HG03060 (cell line): ENCODE results near the gene LSG1.

Experiments used
- ATAC-seq: cut with Tn5 transposase; IDR thresholded peaks from one replicate; pipeline ENCODE4 v1.9.1; 2021; ENCODE audit warnings: low read depth, moderate number of reproducible peaks; ENCODE audit not compliant: unreplicated experiment

LSG1 gene

DNA sequence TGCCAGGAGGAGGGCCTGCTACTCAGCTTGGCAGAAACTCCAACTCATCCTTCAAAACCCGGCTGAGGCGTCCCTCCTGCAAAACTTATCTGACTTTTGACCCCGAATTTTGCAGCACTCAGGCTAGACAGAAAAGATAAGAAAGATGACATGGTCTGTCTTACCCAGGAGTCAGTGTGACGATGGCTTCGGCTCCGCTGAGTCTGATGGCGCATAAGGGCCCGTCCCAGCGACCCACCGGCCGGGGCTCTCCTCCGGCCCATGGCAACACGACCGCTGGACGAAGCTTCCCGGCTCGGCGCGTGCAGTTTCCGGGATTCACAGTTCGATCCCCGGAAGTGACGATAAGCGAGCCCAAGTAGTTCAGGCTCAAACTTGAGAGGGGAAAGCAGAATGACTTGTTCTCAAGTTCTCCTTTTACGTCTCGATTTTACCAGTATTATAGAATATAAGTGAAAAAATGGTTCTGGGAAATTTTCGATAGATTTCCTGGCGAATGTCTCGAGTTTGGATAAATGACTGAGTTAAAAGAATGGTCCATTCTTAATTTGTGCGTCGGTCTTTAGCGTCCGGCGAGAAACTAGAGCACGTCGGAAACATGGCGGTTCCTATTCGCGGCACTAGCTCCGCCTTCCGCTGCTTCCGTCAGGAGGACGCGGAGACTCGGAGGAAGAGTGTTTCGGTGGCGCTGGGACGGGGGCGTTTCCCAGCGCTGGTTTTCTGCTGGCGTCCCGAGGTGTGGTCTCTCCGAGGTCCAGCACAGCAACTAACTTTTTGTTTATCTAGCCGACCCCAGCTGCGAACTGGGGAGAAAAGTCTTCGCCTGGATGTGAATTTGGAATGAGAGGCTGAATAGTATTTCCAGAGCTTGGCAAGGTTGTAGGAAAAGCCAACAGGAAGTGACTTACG, at the start of gene LSG1:
TSS of gene LSG1 (minus strand) at position 292 of the 909 bp plus-strand sequence. CDS start at position 263, 29 bp downstream.
- peak; percentile 63 for ATAC-seq

DNA sequence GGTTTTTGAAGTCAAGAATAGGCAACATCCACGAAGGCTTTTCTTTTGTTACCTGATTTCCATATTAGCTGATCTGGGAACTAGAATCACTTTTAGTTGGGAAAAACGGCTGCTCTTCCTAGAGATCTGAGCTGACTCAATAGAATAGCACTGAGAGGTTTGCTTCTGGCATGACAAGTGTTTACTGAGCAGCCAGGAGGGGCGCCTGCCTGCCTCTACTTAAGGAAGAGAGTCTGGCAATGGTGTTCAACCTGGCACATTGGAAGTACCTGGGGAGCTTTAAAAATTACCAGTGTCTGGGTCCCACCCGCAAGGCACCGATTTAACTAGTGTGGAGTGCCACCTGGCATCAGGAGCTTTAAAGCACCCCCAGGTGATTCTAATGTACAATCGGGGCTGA, 48.1 kb upstream of the LSG1 start:
- ATAC-seq = no peak

DNA sequence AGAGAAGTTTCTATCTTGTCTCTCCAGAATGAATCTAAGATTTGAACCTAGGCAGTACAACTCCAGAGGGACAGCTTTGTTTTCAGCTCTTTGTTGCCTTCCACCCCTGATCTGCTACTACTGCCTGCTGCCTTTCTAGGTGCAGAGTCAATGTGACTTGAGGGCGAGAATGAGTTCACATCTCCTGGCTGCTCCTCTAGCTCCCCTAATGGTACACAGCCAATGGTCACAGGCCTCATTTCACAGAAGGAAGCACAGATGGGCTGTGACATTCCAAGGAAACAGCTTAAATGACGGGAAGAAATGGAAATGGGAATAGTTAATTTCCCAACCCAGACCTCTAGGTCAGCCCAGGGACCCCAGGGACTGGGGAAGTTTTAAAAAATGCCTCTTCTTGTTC, 46.1 kb upstream of the LSG1 start:
- no peak for ATAC-seq

DNA sequence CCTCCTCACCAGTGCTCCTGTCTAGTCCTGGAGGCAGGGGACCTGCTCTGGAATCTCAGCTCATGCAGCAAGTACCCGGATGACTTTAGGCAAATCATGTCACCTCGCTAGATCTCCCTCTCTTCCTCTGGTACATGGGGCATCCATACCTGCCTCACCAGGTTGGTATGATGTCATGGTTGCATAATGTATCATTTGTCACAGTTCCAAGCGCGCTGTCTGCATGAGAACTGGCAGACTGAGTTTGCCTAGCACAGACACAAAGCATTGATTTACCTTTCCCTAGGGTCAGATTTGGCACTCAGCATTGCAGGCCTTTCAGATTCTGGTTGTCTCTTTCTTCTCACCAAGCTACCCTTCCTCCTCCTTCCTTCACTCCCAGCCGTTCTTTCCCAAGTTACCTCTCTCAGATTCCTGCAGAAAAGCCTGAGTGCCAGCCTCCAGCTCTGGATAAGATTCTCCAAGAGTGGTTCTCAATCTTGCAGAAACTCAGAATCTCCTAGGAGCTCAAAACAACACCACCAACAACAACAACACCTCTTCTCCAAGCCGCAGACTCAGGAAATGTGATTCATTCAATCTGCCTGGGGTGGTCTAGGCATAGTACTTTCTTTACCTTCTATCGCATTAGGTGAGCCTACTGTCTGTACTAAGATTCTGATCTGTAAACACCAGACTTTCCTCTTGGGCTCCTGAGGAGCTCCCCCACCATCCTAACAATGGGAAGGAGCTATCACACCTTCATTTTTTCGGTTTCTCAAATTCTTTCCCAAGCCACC, 43.2 kb upstream of the LSG1 start:
- no peak for ATAC-seq

DNA sequence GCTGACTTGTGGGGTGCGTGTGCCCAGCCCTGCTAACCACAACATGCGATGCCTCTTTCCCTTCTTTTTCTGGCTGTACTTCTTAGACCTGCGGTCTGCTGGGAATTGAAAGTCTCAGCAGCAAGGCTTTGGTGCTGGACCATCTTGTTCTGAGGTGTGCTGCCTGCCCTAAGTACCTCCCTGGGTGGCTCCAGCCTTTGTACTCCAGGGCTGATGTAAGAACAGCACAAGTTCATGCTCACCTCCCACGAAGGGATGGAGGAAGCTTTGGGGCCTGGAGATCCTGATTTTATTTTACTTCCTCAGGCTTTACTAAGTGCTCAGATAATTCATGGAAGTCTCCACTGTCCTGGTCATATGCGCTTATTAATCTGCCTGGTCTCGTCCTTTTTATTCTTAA, 42.6 kb upstream of the LSG1 start:
- no peak for ATAC-seq

DNA sequence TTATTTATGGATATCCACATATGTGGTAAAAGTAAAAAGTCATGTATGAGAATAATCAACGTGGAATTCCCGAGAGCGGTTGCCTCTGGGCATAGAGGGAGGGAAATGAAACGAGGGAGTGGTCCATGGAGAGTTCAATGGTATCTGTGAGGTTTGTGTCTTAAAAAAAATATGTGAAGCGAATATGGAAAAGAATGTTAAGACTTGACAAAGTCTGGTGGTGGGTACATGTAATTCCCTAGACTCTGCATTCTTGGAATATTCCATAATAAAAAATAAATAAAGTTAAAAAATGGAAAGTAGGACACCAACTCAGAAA, 42.1 kb upstream of the LSG1 start:
- ATAC-seq = no peak

DNA sequence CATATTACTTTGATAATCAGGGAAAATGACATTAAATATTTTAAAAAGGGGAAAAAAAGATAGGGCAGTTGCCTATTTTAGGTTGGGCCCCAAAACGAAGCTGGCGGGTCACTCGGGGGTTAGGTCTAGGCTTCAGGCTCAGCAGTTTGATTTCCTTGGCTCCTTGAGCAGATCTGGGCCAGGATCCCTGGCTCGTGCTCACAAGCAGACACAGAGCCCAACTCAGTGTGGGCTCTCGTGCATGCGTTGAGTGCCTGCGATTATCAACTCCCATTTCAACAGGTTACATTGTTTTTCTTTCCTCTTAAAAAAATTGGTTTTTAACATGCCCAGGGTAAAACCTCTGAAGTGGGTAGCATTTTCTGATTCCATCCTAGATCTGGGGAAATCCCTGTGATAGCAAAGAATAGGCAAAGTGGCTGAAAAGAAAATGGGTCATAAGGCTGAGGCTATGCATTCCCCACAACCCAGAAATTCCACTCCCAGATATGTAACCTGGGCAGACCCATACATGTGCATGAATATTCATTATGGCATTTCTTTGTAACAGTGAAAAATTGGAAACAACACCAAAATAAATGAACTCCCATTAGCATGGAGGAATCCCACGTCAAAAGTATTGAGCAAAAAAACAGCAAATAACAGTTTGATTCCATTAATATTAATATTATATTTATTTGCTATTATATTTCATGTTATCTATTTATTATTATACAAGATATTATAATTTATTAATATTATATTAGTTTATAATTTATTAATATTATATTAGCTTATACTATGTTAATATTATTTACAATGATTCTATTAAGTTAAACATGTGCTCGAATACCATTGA, 41.5 kb upstream of the LSG1 start:
- ATAC-seq = no peak

DNA sequence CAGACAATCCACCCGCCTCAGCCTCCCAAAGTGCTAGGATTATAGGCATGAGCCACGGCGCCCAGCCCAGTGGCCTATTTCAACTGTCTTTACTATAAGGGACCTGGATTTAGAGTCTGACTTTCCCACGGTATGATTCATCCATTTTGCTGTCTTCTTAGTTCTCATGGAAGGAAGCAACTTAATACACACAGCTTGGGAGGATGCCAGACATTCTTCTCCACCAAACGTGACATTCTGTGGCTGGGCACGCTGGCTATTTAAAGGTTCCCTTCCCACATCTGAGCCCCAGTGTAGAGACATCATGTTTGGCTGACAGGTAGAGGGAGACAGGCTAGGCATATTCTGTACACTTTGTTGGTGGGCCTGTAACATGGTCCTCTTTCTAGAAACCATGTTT, 39.9 kb upstream of the LSG1 start:
- ATAC-seq = no peak

DNA sequence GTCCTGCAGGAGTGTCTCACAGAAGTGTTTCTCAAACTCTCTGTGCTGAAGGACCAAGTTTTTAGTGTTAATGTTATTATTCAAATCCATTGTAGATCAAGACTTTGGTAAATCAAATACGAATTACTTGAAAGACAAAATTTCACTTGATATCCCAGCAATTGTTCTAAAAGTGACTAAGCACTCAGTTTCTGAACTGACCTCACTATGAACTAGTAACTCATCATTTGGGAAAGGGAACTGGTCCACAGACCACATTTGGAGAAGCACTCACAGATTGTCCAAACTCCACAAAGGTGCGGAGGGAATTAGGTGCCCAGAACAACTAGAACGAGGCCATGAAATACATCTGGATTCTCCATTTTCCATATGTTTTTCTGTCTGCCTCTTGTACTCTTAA, 39.3 kb upstream of the LSG1 start:
- ATAC-seq = no peak

DNA sequence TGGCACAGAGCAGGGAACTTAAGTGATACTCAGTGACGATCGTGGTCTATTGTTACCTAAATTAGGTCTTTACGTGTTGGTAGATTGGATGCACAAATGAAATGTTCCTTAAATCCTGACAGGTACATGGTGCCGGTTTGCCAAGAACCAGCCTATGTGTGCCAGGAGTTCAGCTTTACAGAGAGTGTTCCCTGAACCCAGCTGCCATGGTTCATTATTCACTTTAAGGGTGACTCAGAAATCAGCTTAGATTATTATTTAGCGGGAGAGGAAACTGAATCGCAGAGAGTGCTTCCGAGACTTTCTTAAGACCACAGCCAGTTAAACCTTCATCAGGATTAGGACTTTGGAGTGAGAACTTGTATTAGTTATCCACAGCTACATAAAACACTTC, 35.2 kb upstream of the LSG1 start:
- no peak for ATAC-seq

DNA sequence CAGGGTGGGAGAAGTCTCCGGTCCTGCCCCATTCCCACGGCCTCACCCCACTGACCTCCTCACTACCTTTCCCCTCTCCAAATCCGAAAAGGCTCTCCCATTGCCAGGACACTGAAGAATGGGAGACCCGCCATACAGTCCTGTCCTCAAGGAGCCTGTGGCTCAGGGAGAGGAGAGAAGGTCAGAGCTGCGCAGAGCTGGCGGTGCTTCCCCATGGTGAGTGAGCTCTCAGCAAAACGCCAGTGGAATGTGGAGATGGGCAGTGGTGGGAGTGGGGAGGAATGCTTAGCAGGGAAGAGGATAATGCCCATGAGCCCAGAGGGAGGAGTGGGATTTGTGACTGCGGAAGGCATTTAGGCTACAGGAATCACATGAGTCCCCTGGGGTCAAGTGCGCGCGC, 33.8 kb upstream of the LSG1 start:
- no peak for ATAC-seq

DNA sequence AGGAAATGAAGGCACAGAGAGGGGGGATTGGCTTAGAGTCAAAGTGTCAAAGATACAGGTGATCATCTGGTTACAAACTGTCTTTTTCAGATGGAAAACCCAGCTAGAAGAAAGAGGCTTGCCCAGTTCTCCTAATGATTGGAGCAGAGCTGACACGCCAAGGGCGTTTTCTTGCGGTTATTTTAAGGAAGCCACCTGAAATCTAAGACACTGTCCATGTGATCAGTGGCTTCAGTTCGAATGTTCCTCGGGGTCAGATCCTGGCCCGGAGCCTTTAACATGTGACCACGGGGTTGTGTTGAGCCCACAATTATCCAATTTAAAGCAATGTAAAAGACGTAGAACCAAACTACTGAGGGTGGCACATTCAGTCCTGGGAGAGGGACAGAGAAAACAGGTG, 33.2 kb upstream of the LSG1 start:
- ATAC-seq = no peak

DNA sequence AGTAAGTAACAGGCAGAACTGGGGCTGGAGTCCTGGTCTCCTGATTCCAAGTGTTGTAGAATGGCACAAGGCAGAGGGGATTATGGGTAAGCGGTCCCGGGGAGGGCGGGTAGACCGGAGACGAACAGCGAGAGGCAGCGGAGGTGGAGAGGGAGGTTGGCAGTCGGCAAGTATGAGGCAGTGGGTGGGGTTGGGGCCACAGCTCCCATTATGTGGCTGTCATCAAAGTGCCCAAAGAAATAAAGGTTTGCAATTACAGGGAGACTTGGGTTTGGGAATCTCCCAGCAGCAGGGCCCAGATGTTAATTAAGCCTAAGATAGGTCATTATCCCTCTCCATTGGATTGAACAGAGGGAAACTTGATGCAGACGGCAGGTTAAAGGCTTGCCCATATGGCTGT, 30.6 kb upstream of the LSG1 start:
- no peak for ATAC-seq

DNA sequence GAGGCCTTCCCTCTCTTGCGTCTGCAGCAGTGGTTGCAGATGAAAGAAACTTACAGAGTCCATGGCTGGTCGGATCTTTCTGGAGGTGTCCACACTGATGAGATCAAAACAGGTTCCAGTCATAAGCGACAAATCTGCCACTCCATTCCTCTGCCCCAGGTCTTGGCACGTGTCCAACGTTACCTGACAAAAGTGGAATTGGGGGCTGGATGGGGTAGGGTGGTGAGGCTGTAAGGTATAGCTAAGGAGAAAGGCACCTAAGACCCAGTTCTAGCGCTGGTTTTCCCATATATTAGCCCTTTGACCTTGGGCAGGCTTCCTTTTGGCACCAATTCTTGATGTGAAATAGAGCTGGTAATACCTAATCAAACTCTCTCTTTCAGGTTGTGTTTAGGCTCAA, 24.7 kb upstream of the LSG1 start:
- ATAC-seq = no peak

DNA sequence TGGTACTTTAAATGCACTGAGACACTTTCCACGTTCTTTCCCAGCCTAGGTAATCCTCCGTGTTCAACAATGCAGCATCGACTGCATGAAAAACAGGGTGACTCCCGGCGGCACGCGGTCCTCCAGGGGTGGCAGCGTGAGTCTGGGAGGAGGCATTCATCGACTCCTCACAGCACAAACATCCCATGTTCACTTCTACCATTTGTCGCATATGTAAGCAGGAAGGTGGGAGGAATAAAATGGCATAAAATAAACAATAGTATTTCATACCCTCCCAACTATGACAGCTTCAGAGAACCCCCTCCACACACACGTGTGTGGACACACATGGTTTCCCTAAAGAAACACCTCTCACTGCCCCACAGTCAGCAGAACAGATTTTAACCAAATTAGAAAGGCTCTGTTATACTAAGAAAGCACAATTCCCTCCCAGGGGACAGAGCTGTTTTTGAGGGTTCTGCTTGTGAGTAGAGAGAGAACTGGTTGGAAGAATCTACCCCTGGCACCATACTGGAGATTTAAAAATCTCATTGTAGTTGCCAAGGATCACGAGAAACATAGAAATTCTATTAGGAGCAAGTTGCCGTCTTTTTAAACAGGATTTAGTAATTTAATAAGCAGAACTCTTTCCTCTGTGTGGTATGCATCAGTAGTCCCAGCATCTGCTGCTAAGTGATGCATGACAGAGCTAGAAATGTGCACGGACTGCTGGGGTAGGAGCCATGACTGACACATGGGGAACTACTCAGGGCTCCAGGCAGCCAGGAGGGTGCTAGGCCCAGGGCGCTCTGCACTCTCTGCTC, 19.7 kb upstream of the LSG1 start:
- ATAC-seq = peak; percentile 53

DNA sequence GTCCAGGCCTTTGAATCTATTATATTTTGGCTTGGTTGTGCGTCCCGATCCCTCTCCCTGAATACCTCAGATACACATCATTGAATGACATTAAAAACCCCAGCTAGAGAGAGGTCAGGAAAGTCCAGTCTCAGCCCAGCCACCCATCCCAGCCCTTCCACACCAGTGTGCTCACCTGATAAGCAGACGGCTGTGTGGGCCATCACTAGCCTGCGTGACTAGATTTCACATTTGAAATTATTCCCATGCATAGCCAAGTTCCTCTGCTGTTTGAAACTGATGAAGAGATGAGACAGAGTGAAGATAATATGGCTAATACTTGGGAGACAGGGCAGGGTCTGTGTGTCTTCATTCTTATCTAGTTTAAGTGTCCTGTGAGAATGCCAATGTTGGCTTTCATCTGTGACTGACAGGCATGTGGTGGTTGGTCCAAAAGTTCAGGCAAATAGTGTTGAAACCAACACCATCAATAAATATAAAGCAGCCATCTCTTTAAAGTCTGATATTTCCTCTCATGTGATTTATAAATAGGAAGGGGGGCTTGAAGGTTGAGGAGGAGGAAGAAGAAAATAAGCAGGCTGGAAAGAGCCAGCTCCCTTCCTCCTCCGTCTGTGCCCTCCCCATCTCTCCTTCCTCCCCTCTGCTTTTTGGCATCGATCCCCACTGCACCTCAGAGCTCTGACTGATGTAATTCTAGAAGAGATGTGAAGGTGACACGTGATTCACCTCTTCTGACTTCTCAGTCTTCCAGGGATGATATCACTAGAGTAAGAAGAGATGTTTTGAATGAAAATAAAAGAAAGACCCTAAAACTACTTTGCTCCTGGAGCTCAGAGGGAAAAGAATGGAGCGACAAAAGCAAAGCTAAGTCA, 18.7 kb upstream of the LSG1 start:
- ATAC-seq = no peak

DNA sequence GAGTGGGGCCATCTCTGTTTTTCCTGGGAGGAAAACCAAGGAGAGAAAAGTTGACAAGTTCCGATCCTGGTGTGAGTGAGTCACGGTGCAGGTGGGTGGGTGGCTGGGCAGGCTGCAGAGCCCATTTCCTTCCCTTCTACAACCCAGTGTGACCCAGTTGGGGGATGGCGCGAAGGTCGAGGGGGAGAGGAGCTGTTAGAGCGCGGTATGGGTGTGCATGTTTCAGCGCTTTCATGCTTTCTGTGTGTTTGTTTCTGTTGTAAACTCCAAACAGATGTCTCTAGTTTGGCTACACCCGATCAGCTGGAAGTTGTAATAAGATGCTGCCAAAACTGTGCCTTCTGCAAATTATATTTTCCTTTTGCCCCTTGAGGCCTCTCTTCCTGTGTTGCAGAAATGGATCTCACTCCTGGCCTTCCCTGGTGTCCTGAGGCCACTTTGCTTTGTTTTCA, 17.5 kb upstream of the LSG1 start:
- no peak for ATAC-seq

DNA sequence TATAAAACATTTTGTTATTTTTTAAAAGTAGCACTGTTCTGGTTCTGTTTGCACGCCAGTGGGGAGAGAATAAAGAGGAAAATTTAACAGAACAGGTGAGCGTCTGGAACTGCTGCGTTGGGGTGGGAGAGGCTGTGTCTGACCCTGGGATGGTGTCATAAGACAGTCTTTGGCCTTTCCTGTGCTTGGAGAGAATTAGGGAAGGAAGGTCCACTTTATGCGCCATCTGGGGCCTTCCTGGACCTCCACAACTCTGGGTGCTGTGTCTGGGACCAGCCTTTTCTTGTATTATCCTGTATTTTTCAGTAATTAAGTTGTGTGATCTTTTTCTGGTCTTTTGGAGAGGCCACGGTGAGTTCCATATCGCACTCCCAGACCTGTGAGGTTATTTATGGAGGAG, 17.0 kb upstream of the LSG1 start:
- ATAC-seq = no peak

DNA sequence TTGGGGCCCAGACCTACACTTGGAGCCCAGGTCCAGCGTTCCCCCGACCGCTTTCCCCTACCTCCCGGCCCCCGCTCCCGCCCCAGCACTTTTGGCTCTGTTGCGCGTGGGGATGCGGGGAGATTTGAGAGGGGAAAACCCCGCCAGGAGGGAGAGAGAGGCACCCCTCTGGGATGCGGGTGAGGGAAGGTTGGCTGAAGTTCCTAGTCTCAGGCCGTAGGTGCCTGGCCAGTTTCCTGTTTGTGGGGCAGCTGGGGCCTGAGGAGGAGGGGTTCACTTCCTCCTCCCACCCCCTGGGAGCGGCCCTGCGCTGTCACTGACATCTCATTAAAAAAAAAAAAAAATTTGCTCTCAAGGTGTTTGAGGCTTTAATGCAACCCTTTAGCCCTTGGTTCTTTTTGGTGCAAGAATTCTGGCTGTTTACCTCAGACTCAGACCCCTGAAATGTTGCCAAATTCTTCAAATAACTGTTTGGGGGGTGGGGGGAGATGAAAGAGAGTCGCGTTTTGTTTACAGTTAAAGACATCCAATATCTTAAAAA, 16.3 kb upstream of the LSG1 start:
- ATAC-seq = no peak
